Measurements from ENCODE around the gene TRIM16.
"Not testable (repeated sequence)": the region's sequence is repeated elsewhere in the genome, so short reads cannot be mapped to it uniquely, and the experiment has no call there.

Gene TRIM16

DNA sequence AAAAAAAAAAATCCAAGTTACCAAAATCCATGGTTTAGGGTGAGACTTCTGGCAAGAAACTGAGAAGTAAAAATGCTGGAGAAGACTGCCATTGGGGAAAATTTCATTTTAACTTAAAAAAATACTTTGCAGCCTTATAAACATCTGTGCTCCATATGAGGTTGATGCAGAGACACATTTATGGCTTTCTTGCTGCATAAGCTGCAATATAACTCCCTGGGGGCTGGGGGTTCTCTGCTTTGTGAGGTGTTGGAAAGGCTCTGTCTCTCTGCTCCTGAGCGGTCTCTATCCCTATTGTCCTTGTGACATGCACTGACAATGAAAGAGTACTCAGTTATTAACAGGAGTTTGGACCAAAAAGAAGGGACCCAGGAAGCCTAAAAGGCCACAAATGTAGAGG lies 71.0 kb downstream of the TRIM16 start:
- not testable (repeated sequence) for DNase-seq

DNA sequence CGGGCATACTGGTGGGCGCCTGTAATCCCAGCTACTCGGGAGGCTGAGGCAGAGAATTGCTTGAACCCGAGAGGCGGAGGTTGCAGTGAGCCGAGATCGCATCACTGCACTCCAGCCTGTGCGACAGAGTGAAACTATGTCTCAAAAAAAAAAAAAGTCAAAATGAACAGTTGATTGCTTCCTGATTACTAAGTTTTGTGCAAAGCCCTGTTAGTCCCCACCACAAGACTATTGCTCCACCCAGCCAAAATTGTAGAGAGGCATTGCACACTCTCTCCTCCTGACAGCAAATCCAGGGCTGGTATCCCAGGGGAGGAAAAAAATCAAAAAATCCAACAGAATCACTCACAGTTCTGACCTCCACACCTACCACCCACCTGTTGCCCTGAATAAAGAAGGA lies 91.2 kb downstream of the TRIM16 start:
- DNase-seq = peak; percentile 60

DNA sequence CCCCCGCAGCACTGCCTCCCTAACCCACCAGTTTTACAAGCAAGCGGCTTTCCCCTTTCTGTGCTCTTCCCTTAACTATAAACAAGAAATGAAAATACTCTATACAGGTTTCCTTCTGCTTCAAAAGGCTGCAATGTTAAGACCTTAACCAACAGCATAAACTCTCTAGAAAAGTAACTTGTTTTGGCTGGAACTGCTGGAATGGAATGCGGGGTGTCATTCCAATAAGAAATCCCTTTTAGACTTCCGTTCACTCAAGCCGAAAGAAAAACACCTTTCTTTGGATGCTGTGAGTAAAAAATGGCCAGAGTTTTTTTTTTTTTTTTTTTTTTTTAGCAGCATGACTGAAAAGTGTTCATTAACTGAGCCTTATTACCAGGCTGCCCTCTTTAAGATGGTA lies 92.1 kb downstream of the TRIM16 start:
- not testable (repeated sequence) for DNase-seq

- not testable (repeated sequence) for DNase-seq
Observed at GRCh38 chr17:15590844-15591243, 93.3 kb downstream of the TRIM16 start.

DNA sequence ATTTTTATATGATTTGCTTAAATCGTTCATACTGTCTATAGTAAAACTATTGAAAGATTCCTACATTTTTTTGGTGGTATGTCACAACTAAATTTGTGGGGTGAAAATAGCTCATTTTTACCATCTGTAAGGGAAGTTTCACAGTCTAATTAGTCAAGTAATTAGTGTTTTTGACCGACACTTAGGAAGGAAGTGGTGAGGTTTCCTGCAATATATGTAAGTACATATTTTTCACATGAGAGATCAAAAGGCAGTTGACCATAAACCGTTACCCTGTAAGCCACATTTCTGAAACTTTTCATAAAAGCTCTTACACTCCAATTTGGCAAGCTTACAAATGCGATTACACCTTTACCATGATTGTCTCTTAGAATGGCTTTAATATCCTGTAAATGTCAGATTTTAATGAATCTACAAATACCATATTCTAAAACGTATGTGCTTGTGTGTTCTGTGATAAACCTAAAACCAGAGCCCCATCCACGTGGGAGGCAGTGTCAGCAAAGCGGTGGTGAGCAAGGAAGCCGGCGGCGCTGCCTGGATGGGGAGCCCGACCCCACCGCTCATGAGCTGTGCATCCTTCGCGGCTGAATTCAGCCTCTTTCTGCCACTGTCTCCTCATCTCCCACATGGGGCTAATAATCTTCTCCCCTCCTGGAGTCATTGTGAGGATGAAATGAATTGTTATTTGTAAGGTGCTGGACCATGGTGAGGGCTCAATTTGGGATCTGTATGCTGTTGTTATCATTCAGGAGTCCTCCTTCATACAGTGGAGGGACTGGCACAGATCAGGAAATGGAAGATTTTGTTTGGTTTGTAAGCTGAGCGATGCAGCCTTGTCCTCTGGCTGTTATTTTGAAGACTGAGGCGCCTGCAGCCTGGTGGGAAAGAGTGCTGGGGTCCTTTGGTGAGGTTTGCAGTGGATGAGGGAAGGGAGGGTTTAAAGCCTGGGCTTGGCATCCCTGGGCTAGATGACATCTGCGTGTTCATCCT lies 94.3 kb downstream of the TRIM16 start:
- DNase-seq = peak; percentile 36

- DNase-seq = not testable (repeated sequence)
Observed at GRCh38 chr17:15588017-15588416, 96.1 kb downstream of the TRIM16 start.

DNA sequence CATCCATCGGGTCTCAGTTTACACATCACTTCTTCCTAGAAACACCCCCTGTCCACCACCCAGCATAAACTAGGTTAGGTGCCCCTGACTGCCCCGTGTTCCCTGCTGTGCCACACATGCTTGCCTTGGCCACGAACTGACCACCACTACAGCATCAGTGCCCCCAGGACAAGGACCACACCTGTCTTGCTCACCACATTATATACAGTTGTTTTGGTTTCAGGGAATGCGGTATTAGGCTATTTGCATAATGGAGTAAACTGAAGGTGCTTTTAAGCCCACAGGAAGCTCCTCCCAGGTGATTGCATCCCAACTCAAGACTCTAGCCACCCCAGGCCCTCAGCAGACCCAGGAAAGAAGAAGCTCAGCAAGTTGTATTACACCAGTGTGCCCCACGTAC lies 100.8 kb downstream of the TRIM16 start:
- not testable (repeated sequence) for DNase-seq

DNA sequence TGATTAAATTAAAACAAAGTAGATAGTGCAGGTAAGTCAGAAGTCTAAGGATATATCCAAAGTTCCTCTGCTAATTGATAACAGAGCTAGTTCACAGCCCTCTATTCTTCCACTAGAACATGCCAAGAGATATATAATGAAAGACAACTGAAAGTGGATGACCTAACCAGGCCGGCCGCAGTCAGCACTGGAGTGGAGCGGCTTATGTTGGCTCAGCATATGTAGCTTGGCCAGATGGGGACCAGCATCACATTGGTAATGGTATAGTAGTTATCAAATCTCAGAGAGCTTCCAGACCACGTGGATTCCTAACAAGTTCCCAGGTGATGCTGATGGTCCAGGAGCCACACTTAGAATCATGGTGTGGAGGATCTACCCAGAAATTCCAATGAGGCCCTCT lies 102.6 kb downstream of the TRIM16 start:
- not testable (repeated sequence) for DNase-seq
